ENCODE data around the gene CNNM4.

DNA sequence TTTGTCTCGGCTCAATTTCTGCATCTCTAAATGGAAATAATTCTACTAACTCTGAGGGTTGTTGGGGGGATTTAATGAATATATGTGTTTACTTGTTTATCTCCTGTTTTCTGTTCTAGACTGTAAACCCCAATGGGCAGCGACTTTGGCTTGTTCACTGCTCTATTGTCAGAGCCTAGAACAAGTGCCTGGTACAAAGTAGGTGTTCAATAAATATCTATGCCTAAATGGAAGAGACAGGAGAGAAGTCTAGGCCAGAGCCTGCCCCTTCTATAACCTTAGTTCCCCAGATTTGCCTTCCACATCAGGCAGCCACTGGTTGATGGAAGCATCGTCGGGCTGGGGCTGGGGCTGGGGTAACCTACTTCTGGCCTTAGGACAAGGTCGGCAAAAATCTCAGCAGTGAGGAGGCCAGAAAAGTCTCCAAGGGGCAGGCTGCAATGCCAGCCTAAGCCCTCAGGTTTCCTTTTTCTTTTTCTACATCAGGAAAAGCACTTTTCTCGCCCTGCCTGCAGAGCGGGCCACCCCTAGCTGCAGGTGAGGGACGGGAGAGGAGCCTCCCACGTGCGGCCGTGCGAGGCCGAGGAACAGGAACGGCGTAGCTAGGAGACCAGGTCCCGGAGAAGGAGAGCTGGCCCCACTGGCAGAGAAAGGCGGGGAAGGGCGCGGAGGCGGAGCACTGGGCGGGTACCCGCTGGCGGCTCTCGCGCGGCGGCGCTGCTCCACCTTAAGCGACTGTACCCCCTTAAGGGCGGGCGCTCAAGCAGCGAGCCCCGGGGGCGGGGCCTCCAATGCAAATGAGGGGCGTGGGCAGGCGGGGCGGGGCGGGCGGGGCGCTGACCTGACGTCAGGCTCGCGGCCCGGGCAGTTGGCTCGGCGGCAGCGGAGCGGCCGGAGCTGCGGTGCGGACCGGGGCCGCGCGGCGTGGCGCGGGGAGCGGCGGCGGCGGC lies at the start of gene CNNM4:
- TF ChIP-seq, protein P1, sequence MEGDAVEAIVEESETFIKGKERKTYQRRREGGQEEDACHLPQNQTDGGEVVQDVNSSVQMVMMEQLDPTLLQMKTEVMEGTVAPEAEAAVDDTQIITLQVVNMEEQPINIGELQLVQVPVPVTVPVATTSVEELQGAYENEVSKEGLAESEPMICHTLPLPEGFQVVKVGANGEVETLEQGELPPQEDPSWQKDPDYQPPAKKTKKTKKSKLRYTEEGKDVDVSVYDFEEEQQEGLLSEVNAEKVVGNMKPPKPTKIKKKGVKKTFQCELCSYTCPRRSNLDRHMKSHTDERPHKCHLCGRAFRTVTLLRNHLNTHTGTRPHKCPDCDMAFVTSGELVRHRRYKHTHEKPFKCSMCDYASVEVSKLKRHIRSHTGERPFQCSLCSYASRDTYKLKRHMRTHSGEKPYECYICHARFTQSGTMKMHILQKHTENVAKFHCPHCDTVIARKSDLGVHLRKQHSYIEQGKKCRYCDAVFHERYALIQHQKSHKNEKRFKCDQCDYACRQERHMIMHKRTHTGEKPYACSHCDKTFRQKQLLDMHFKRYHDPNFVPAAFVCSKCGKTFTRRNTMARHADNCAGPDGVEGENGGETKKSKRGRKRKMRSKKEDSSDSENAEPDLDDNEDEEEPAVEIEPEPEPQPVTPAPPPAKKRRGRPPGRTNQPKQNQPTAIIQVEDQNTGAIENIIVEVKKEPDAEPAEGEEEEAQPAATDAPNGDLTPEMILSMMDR (conservative IDR thresholded peaks at IDR 0.05) = no peak
- TF ChIP-seq ZFX (IDR thresholded peaks at IDR 0.05) = no peak
